Heart left ventricle (tissue), 13 donors: ENCODE measurements around the gene HOXB4.

ENCODE experiments used
- CTCF ChIP-seq, 12 donors: fragments of 200-600 bp; sonication (generic) in 4 of 12; IDR thresholded peaks; one replicate each; pipeline versions ENCODE4 v1.5.0 to v1.8.0; 2018 to 2022; ENCODE audit warnings: antibody characterized with exemption in 12 of 12, mild to moderate bottlenecking in 5 of 12
- POLR2A ChIP-seq, 2 donors: fragments of 450-650 bp; IDR thresholded peaks; one replicate each; pipeline ENCODE4 v1.6.1; 2017; ENCODE audit warnings: antibody characterized with exemption in 2 of 2, mild to moderate bottlenecking in 2 of 2, moderate library complexity in 2 of 2
- donor health status: ischemic (EF 13 %, LVEDD 7.1; RV severe dilation, severe dysfunction).
- donor health status: DM: no; HTN: yes; CAD: no.
- donor health status: DM: no; HTN: no; CAD: no.
- donor health status: ischemic (EF 25% LVEDD 6.9; RV normal size, moderate dysfunction).
- donor health status: ischemic (EF 25% LVEDD 5.7; RV mildly dilated, moderate dysfunction).
- donor health status: ischemic (EF 35%, LVEDD 5.7; RV mildly dilated, moderate dysfunction).
- donor health status: nonischemic (EF 11% LVEDD 7.7; RV severe dilation, severe dysfunction).
- donor health status: DM: yes; HTN: yes; CAD: no.
- donor health status: PGD.
- donor health status: ischemic (EF 29% LVEDD 5.4; RV normal size, mild dysfunction).
- donor health status: nonischemic (EF 23%, LVEDD 6.1; RV moderate dilation, normal function).

DNA sequence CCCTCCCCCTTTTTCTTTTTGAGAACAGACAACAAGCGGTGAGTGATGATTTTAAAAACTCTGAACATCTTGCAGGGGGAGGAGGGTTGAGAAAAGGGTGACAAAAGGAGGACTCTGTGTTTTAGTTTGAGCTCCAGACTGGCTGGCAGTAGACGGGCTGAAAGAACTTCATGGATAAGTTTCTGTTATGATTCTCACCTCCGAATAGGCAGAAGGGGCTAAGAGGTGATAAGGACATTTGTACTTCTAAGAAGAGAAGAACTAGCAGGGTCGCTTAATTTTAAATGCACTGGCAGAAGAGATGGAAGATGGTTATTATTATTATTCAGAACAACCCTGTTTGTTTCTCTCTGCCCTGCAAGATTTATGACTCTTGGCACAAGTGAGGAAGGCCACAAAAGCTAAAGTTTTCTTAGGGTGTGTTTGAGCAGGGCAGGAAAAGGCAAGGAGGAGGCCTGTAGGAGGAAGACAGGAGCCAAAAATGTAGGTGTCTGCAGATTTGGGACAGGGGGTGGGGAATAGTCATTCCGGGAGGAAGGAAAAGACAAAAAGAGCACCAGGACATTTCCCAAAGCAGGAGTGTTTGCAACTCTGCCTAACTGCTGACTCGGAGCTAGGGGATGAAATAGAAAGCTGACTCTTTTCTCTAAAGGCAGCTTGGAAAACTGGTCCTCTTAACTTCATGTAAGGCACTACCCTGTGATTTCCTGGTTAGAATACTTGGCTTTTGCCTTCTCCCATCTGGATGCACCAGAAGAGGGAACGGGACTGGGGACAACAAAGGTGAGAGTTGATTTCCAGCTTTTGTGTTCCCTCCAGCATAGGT lies 21.4 kb downstream of the HOXB4 start:
- TF ChIP-seq CTCF (IDR thresholded peaks at IDR 0.05) (no peak), POLR2A (IDR thresholded peaks at IDR 0.05) (no peak)
